Naive thymus-derived CD8-positive, alpha-beta T cell (primary cell): Measurements from ENCODE around the gene BTBD18. TPM values are rescaled to one million over a fixed set of nuclear protein-coding genes. Genes with fewer than 3 reads are reported as not detected.

ENCODE experiments used
- polyA plus RNA-seq, 3 donors: library from polyadenylated mRNA; unstranded; fragments of 300-500 nt; fragmentation: Illumina TruSeq; gene quantifications; one replicate each; pipeline ENCODE4 v1.2.3, GENCODE V29; 2021
- total RNA-seq, 8 experiments: library from RNA in 2 of 8; stranded (reverse) in 2 of 8; gene quantifications; one replicate each; pipeline ENCODE4 v1.2.3 and lab custom pipeline; 2021 to 2026

The BTBD18 gene
- total and polyA plus RNA-seq, 5 experiments from 2014 or later, result 0.18 to 0.76 (median 0.27) TPM

Other genes with a start within 250 kb of the BTBD18 start
- gene SLC43A1, start 236.1 kb downstream of the BTBD18 start, total RNA-seq, result 10 to 100 TPM; 27.2 to 27.8 TPM
- 10 to 100 TPM; 15.3 to 23.2 (median 21.4) TPM for gene SLC43A1, start 236.1 kb downstream of the BTBD18 start, polyA plus RNA-seq
- gene TIMM10, start 221.1 kb downstream of the BTBD18 start, total RNA-seq, result 10 to 100 TPM; 26.6 to 30.2 TPM
- 10 to 100 TPM; 66.1 to 86.5 (median 70.5) TPM for gene TIMM10, start 221.1 kb downstream of the BTBD18 start, polyA plus RNA-seq
- gene SMTNL1, start 214.2 kb downstream of the BTBD18 start, total RNA-seq, result not detected
- gene SMTNL1, start 214.2 kb downstream of the BTBD18 start, polyA plus RNA-seq, result under 1 TPM in 2 of 3 donors, not detected in 1; 0.12 to 0.37 TPM
- 10 to 100 TPM; 61.8 to 66.5 TPM for gene UBE2L6, start 184.1 kb downstream of the BTBD18 start, total RNA-seq
- gene UBE2L6, start 184.1 kb downstream of the BTBD18 start, polyA plus RNA-seq, result 100 to 1,000 TPM; 218 to 246 (median 239) TPM
- gene SERPING1, start 154.1 kb downstream of the BTBD18 start, total RNA-seq, result not detected
- not detected for gene SERPING1, start 154.1 kb downstream of the BTBD18 start, polyA plus RNA-seq
- 10 to 100 TPM; 12.9 to 14.6 TPM for gene YPEL4, start 101.9 kb downstream of the BTBD18 start, total RNA-seq
- gene YPEL4, start 101.9 kb downstream of the BTBD18 start, polyA plus RNA-seq, result under 1 TPM in 1 of 3 donors, not detected in 2; 0.27 TPM
- gene CLP1, start 94.1 kb downstream of the BTBD18 start, total RNA-seq, result 10 to 100 TPM; 13.5 TPM
- 10 to 100 TPM in 1 of 3 donors, 1 to 10 TPM in 2; 7.9 to 13.4 (median 9.4) TPM for gene CLP1, start 94.1 kb downstream of the BTBD18 start, polyA plus RNA-seq
- 10 to 100 TPM; 75.2 to 78.8 TPM for gene ZDHHC5, start 83.7 kb downstream of the BTBD18 start, total RNA-seq
- 10 to 100 TPM; 25.0 to 43.4 (median 26.4) TPM for gene ZDHHC5, start 83.7 kb downstream of the BTBD18 start, polyA plus RNA-seq
- gene MED19, start 39.6 kb downstream of the BTBD18 start, total RNA-seq, result 10 to 100 TPM in 1 of 2 experiments, 1 to 10 TPM in 1; 9.3 to 11.9 TPM
- gene MED19, start 39.6 kb downstream of the BTBD18 start, polyA plus RNA-seq, result 10 to 100 TPM; 12.8 to 17.4 (median 15.7) TPM
- gene TMX2, start 39.2 kb downstream of the BTBD18 start, total RNA-seq, result 10 to 100 TPM; 56.4 to 58.5 TPM
- 10 to 100 TPM; 69.9 to 85.8 (median 82.7) TPM for gene TMX2, start 39.2 kb downstream of the BTBD18 start, polyA plus RNA-seq
- gene SELENOH, start 10.3 kb downstream of the BTBD18 start, total RNA-seq, result 100 to 1,000 TPM; 142 to 146 TPM
- gene SELENOH, start 10.3 kb downstream of the BTBD18 start, polyA plus RNA-seq, result 100 to 1,000 TPM; 294 to 419 (median 342) TPM
- 10 to 100 TPM; 17.4 to 19.1 TPM for gene CTNND1, start 10.0 kb upstream of the BTBD18 start, total RNA-seq
- 1 to 10 TPM; 1.3 to 1.5 (median 1.5) TPM for gene CTNND1, start 10.0 kb upstream of the BTBD18 start, polyA plus RNA-seq